ENCODE data around the gene MED26.

The MED26 gene

DNA sequence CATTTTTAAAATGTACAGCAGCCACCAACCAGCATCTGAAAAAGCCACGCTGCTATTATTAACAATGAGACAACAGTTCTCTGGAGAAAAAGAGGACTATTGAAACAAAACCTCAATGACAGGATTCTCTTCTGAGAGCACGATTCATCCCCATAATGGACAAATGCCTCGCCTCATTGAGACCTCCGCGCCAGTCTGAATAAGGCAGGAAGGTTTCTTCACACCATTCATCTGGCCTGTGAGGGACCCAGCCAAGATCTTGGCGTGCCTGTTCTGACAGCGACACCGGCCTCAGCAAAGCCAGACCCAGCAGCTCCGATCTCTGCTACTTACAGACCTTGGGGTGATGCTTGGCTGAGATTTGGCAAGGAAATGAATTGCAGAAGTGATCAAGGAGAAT lies 17.1 kb upstream of the MED26 start:
- DNase-seq: no peak

DNA sequence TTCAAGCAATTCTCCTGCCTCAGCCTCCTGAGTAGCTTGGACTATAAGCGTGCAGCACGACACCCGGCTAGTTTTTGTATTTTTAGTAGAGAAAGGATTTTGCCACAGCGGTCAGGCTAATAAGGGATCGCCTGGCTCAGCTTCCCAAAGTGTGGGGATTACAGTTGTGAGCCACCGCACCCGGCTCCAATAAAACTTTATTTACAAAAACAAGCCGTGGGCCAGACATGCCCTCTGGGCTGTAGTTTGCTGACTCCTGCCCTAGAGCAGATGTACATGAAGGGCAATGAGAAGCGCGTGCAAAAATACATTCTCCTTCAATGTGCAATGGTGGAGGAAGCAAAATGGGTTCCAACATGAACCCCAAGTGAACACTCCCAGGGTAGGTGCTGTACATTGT lies 13.7 kb upstream of the MED26 start:
- DNase-seq: no peak

DNA sequence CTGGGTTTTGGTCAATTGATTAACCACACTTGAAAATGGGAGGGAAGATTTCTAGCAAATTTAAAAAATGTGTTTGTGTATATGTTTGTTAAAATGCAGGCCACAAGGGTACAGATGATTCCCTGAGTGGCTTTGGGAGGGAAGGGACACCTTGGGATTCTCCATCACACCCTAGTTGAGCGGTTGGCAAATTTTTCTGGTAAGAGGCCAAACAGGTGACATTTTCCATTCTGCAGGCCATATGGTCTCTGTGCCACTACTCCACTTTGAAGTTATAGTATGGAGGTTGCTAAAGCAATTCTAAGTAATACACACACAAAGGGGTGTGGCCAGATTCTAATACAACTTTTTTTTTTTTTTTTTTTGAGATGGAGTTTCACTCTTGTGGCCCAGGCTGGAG lies 12.9 kb upstream of the MED26 start:
- DNase-seq: no peak

DNA sequence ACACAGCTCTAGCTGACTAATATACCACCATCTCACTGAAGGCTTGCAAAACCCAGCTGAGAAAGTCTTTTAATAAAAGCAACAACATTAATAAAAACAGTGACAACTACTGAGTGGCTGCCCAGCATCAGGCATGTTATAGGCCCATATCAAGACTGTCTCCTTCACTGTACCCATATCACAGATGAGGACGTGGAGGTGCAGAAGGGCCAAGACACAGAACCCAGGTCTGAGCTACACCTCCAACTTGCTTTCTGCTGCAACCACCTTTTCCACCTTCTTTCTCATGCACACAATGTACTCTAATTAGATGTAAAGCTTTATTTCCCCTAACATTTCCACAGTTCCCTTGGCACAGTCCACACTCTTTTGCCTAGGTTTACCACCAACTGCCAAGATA lies 10.7 kb upstream of the MED26 start:
- no peak for DNase-seq

DNA sequence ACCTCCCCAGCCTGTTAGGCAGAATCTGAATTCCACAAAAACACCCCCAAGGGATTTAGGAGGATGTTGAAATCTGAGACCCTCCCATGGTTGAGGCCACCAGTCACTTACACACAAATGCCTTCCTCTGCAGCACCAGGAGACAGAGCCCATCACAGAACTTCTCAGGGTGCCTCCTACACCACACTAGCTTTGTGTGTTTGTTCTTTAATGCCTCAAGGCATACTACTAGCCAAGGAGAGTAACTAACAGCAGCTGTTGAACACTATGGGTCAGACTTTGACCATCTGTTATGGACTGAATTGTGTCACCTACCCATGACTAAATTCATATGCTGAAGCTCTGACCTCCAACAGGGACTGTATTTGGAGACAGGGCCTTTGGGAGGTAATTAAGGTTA lies 9.5 kb upstream of the MED26 start:
- no peak for DNase-seq

DNA sequence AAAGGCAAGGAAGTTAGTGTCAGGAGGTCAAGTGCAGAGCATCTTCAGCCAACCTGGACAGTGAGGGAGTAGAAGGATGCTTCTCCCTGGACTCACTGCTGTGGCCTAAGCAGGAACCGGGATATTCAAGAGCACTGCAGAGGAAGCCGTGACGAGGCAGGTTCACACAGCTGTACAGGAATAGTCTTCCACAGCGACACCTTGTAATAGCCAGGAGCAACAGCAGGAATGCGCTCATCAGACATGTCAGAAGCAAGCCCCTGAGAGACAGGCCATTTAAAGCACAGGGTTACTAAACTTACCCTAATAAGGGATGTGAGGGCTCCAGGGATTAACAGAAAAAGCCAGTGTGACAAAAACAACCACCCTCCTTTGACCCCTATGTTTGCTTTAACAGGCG lies 3.5 kb upstream of the MED26 start:
- DNase-seq: no peak

DNA sequence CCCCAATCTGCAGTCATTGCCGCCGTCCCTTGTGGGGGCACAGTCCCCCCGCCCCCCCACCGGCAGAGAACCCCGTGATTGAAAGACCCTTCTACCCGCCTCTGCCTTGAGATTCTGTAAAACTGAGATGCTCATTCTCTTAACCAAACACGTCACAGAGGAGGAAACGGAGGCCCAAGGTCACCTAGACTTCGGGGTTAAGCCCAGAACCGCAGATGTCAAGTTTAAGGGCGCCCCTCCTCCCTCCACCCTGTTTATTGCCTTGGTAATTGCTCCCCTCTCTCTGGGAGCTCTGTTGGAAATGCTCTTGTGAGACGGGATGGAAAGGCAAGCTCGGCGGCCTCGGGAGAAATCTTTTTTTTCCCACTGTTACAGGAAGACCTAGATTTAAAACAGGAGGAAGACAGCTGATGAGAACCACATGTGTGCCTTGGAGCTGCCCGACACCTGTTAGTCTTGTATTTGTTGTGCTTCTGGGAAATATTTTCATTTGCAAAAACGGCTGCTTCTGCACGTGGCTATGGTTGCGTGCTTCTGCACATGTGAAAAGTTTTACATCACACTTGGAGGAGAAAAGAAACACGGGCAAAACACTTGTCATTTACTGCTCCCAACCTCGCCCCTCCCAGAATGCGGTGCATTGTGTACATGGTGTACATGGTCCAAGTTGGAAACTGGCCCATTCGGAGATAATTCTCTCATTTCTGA lies 1.1 kb upstream of the MED26 start:
- peak; percentile 8 to 15 for DNase-seq

DNA sequence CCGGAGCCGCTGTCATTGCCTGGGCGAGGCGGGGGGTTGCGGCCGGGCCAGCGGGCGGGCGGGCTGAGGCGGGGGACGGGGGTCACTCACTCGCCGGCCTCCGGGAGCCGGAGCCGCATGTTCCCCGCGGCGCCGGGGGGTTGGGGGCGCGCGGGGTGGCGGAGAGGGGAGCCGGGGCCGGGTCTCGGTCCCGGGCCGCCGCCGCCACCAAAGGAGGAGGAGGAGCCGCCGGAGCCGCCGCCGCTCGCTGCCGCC lies 149 bp downstream of the MED26 start:
- DNase-seq: no peak

DNA sequence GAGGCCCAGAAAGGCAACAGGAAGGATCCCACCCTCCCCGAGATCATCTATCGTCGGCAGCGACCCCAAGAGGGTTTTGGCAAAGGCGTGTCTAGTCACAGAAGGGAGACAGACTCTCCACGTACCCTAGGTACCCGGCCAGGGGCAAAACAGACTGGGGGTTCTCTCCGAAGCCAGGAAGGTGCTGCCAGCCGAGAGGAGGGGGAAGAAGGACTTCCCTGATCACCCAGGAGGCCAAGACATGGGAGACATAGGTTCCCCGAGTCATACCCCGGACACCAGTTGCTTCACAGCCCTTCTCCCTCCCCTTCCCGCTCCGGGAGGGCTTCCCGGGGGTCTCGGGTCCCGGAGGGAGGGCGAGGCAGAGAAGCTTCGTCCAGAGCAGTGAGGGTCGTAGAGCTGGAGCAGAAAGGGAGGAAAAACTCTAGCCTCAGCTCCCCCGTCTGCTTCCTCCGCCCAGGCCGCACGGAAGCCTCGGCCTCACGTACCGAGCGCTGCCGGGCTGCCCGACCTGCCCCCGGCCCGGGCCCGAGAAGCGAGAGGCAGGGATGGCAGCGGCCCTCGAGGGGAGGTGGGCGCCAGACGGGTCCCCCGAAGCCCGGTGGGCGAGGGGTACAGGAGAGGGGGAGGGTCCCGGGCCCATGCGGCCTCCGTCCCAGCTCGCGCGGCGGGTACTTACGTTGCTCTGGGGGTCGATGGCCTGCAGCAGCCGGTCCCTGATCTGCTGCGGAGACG lies 644 bp downstream of the MED26 start:
- no peak for DNase-seq

DNA sequence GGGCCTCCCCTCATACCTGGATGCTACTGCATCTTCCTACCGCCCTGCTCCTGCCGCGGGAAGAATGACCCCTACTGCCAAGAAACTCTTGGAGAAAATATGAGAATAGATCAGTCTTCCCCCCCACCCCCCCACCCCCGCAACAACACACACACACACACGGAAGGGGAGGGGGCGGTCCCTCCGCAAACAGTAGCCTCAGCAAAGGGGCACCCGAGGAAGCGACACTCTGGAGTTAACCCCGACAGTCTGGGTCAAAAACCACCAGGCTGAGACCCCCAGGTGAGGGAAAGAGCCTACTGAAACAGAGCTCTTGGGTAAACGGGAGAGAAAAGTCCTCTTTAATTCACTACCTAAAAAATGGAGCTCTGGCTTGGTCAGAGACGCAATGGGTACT lies 1.2 kb downstream of the MED26 start:
- peak in 1 of 2 experiments; percentile 14 for DNase-seq

DNA sequence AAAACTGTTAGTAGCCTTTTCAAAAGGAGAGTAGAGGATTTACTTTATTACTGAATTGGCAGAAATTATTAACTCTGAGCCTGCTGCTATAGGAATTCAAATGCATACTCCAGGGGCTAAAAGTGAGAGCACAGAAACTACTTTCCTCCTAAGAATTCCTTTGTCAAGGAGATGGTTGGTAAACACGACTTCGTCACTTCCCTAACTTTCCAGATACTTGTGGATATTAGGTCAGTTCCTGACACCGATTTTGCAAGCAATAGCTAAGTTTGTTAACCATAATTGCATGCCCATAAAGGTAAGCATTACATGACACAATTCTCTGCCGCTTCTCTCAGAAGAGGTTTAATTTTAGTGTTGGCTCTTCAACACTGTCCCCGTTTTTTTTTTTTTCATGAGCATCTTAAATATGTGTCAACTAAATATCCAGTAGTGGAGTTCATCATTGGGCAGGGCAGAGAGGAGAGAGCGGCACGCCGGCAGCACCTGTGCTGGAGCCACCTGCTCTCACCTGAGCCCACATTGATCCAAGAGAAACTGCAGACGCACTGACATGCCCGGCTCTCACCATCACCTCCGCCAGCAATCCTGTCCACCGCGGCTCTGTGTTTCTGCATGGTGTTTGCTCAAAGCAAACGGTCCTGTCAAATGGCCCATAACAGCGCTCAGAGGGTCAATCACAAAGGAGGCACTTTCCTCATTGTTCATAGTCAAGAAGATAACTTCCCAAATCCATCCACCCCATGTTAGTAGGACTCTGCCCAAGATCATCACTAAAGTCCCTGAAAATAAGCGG lies 2.6 kb downstream of the MED26 start:
- no peak for DNase-seq

DNA sequence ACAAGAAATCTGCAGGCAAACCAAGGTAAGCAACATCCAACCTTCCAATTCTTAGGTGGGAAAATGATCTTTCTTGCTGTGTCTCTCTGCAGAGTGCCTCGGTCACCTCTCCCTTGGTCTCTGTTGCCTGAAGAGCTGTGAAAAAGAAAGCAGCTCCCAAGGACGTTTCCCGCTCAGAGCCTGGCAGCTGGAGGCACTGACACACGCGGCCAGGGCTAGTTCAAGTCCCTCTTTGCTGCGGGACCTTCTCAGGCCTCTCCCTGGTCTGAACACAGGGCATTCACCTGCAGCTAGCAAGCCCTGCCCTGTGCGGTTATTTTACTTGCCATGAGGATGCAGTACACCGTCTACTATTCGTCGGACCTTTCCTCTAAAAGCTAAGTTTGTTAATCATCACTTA lies 3.8 kb downstream of the MED26 start:
- DNase-seq: no peak

DNA sequence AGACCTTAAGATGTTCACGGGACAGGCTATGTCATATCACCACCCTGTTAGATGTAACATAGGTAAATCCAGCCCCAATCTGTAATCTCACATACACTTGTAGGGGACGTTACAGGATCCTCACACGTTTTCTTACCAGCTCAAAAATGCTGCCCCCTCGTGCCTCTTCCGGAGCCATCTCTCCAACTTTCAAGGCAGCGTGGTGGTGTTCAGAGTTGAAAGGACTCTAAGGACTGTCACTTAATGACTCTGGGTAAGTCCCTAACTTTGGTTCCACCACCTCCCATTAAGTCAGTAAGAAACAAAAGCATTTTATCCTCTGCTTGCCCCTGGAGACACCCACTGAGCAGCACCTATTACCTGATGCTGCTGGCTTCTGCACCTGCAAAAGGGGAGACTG lies 4.4 kb downstream of the MED26 start:
- no peak for DNase-seq

DNA sequence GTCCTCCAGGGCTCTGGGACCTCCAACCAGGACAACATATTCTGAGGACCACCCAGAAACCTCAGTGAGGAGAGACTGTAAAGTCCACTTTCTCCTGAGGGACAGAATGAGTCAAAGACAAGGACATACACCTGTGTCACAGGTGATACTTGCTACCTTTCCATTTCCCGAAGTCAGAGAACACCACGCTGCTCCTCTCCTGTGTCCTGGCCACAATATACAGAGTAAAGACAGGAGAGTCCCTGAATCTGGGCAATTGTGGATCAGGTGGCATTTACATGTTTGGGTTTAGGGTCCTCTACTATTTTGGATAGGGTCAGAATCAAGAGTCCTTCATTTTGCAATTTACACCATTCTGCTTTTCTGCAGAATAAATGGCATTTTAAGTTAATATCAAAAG lies 4.9 kb downstream of the MED26 start:
- DNase-seq: no peak

DNA sequence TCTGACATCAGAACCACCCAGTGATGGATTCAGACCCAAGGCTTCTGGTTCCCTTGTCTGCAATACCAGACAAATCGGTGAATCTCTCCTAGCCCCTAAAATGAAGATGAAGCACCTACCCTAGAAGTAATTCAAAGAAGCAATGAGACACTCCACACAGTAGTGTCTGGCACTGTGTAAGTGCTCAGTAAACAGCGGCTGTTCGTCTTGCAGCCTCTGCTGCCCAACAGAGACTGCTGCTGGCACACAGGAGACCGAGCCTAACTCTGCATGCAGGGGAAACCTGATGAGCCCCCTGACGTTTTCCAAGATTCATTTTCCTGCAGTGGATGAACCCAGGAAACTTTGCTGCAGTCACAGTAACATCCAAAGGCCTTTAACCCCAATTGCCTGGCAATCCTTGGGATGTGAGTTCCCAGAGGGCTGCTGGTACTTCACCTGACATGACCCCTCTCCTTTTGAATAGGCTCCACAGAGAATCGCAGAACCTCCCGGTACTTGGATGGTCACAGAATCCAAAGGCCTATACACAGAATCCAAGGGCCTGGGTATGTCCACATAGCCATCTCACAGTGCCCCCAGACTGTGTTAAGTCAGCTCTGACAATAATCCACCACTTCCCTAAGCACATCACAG lies 6.7 kb downstream of the MED26 start:
- DNase-seq: no peak

DNA sequence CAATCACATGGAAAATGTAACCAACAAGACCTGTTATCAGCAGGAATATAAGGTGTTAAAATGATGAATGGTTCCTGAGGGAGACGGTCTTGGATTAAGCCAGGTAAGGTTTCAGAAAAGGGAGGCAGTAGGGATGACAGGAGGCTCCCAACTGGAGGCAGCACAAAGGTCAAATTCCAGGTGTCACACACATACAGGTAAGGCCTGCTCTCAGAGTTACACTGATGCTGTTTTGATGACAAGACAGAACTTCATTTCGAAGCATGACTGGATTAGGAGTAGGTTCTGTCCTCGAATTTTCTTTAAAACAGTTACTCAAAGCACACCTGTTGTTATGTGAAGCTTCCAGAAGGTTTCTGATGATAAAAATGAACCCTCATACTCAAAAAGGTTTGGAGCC lies 7.4 kb downstream of the MED26 start:
- no peak for DNase-seq

DNA sequence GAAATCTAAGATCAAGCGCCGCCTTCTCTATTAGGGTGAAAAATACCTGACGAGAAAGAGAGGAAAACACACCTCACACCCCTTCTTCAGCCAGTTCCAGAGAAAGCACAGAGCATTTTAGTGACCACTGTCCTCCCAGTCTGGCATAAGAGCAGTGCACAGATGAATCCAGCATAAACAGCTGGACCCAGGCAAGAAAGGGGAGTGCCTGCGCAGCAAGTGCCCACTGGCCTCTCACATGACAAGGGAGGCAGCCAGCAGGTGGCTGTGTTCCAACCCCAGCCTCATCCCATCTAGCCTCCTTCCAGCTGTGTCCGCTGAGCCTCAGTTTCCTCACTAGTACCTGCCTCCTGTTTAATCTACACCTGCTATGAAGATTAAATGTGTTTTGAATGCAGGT lies 8.0 kb downstream of the MED26 start:
- no peak for DNase-seq

DNA sequence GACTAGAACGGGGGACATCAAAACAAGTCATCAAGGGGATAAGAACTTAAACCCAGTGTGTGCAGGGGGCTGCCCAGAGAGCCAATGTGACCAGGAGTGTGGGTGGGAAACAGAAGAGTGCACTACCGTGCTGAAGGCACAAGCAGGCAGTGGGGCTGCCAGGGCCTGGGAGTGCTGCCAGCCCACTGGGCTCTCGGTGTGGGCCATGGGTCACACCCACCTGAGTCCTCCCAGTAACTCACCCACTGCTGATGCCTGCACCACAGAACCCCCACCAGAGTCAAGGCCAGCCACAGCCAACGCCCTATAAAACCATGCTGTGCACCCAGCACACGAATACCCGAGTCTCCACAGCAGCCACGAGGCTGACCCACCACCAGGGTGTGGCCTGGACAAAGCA lies 8.5 kb downstream of the MED26 start:
- no peak for DNase-seq

DNA sequence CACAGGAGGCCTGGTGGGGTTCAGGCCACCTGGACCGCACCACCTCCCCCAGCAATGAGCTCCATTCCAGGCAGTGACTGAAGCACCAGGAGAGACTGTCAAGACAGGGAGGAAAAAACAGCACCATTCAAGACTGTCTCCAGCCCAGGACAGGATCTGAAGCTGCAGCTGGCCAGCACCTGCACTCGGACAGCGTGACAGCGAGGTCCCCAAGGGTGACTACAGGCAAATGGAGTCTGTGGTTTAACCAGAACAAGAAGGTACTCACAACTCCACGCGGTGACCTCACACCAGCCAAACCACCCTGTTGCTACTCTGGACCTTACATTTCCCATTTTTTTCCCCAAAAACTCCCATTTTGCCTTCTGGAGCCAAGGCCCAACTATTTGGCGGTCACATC lies 9.8 kb downstream of the MED26 start:
- no peak for DNase-seq

DNA sequence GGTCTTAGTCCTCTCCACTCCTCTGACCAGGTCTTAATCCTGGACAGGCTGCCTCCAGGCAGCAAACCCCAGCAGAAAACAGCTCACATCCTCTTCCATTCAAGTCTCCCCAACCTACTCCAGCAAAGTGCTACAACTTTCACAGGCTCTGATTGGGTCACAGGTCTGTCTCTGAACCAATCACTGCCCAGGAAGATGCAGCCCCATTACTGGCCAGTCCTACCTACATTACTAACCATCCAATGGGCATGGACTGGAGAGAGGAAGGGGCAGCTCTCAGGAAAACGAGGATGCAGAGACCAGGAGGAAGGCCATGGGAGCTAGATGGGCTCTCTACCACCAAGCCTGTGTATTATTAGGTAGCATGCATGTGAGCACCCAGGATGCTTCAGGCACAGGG lies 12.2 kb downstream of the MED26 start:
- no peak for DNase-seq

DNA sequence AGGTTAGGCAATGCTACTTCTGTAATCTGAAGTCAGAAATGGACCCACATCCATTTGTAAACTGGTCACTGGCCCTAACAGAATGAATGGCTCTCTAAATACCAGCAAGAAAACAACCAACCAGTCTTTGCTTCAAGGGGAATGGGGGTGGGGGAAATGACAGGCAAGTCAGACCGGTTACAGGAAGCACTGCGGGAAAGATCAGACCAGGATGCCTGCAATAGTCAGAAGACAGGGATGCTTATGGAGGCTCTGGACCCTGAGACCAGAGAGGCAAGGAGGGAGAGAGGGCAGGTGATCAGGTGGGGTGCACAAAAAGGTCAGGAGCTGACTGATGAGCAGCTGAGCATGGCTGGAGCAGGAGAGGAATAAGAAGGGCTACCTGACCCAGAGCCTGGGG lies 13.1 kb downstream of the MED26 start:
- no peak for DNase-seq

DNA sequence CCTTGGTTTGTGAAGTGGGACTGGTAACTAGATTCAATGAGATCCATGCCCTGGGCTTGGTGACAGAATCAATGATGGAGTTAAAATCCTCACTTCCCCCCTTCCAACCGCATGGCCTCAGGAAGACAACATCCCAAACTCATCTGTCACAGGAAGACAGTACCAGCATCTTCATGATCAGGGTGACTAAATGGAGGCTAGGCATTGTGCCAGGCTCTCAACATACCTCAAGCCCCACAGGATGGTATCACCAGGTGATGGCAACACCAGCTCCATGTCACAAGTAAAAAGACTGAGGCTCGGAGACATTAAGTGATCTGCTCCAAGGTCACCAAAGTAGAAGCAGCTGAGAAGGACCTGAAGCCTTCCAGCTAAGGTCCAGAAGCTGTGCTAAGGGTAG lies 14.2 kb downstream of the MED26 start:
- DNase-seq: no peak

DNA sequence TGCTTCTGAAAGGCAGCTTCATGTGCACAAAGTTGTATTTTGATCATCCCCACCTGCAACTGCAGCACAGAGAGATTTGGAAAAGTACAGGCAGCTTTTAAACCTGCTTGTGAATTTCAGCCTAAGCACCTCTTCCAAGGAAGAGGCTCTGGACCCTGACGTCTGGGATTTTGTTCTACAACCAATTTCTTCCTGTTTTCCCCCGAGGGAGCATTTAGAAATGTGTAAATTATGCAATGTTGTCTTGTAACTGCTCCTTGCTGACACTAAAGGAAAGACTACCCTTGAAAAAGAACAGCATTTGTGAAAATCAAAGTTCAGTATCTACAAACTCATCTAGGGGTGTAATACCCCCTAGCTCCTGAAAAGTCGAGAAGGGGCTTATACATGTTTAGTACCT lies 15.4 kb downstream of the MED26 start:
- DNase-seq: no peak

DNA sequence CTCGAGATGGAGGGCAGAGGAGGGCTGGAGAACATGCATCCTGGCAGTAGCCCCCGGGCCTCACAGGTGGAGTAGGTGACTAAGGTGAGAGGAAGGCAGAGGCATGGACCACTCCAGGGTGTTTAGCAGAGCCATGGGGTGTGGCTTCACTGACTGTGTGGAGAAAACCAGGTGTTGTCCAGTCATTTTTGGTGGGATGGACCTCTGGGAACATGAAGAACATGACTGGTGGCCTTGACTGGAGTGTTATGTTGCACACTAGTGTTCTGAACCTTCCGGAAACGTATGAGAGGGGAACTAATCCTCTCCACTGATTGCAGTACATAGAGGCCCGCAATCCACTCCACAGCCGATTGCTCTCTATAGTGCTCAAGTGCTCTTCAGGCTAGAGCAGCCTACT lies 16.9 kb downstream of the MED26 start:
- DNase-seq: no peak
